GM18870 (cell line): ENCODE measurements around the gene MEAF6.

Experiments
- ATAC-seq: cut with Tn5 transposase; IDR thresholded peaks from one replicate; pipeline ENCODE4 v1.9.1; 2021; ENCODE audit warnings: moderate library complexity; ENCODE audit not compliant: unreplicated experiment

The MEAF6 gene

GRCh38 chr1:37446874-37447273, 67.7 kb downstream of the MEAF6 start:
- no peak for ATAC-seq

GRCh38 chr1:37442644-37443043, 71.9 kb downstream of the MEAF6 start:
- no peak for ATAC-seq
